Measurements from ENCODE around the gene TRIM63. TPM values are rescaled to one million over a fixed set of nuclear protein-coding genes. Genes with fewer than 3 reads are reported as not detected.

Gene TRIM63
- total and polyA plus RNA-seq, 9 of the 15 experiments (the other 6 are each of a cell fraction or from before 2014, with no cell fraction given) = 0.08 to 0.57 (median 0.36) TPM

- TF ChIP-seq MGA (IDR thresholded peaks at IDR 0.05) (no peak), E2F4 (CRISPR knock-in tag; IDR thresholded peaks at IDR 0.05; ENCODE audit: low read depth) (no peak), ZNF384 (IDR thresholded peaks at IDR 0.05; ENCODE audit: low read depth, low read length) (no peak), ZBTB8A (IDR thresholded peaks at IDR 0.05; ENCODE audit: partially characterized antibody) (no peak), ARID4B (CRISPR knock-in tag; IDR thresholded peaks at IDR 0.05) (no peak), RBFOX2 (IDR thresholded peaks at IDR 0.05; ENCODE audit: low read depth, low read length) (no peak), HOMEZ (CRISPR knock-in tag; IDR thresholded peaks at IDR 0.05) (no peak), ASH1L (IDR thresholded peaks at IDR 0.05; ENCODE audit: borderline replicate concordance, low read depth, partially characterized antibody) (no peak)
These were observed 9.3 kb downstream of the TRIM63 start (continued) for GRCh38 chr1:26058052-26058595.
